ENCODE measurements around the gene SETD4.

SETD4 gene

GRCh38 chr21:36005018-36005417 is 55.3 kb downstream of the SETD4 start:
- no peak for DNase-seq (ENCODE audit: low read depth)

GRCh38 chr21:36004441-36004840 is 55.9 kb downstream of the SETD4 start:
- no peak for DNase-seq (ENCODE audit: low read depth)

- DNase-seq (ENCODE audit: low read depth): no peak
Measured at GRCh38 chr21:36003776-36004175, 56.5 kb downstream of the SETD4 start.

GRCh38 chr21:35996217-35996616 is 64.1 kb downstream of the SETD4 start:
- DNase-seq (ENCODE audit: low read depth): no peak

GRCh38 chr21:35995522-35996088 is 64.7 kb downstream of the SETD4 start:
- no peak for DNase-seq (ENCODE audit: low read depth)

- DNase-seq (ENCODE audit: low read depth): no peak
Measured at GRCh38 chr21:35994613-35995012, 65.7 kb downstream of the SETD4 start.

GRCh38 chr21:35993875-35994490 is 66.3 kb downstream of the SETD4 start:
- no peak for DNase-seq (ENCODE audit: low read depth)

GRCh38 chr21:35991131-35991530 is 69.2 kb downstream of the SETD4 start:
- no peak for DNase-seq (ENCODE audit: low read depth)

GRCh38 chr21:35990609-35991008 is 69.7 kb downstream of the SETD4 start:
- DNase-seq (ENCODE audit: low read depth): no peak

GRCh38 chr21:35989138-35989735 is 71.1 kb downstream of the SETD4 start:
- no peak for DNase-seq (ENCODE audit: low read depth)

- DNase-seq (ENCODE audit: low read depth): no peak
Measured at GRCh38 chr21:35988416-35989137, 71.7 kb downstream of the SETD4 start.

GRCh38 chr21:35987475-35987874 is 72.9 kb downstream of the SETD4 start:
- DNase-seq (ENCODE audit: low read depth): no peak

GRCh38 chr21:35984654-35985361 is 75.5 kb downstream of the SETD4 start:
- DNase-seq (ENCODE audit: low read depth): no peak
